MM.1S (cell line): Measurements from ENCODE around the gene CHCHD3.

ENCODE experiments used
- DNase-seq: peaks from one replicate; pipeline ENCODE4 v3.0.0-alpha.2; 2015
- H2AFZ ChIP-seq: fragments of 300-600 bp; sonication (generic); 2 replicates; pipeline ENCODE4 v1.6.0; 2016; ENCODE audit warnings: antibody characterized with exemption, low read length
- H3F3A ChIP-seq: fragments of 300-600 bp; sonication (generic); 2 replicates; pipeline ENCODE4 v1.6.1; 2016; ENCODE audit warnings: mild to moderate bottlenecking, antibody characterized with exemption, low read length, moderate library complexity, mixed read lengths; ENCODE audit not compliant: insufficient read depth
- H3K27ac ChIP-seq: fragments of 300-600 bp; sonication (generic); 2 replicates; pipeline ENCODE4 v1.5.1; 2016; ENCODE audit warnings: mild to moderate bottlenecking, low read length
- H3K27me3 ChIP-seq: fragments of 300-600 bp; sonication (generic); replicated peaks from 2 replicates; pipeline ENCODE4 v1.6.0; 2016; ENCODE audit warnings: low read length; ENCODE audit not compliant: insufficient read depth
- H3K36me3 ChIP-seq: fragments of 300-600 bp; sonication (generic); replicated peaks from 2 replicates; pipeline ENCODE4 v1.6.1; 2016; ENCODE audit warnings: mild to moderate bottlenecking, low read length, mixed read lengths; ENCODE audit not compliant: insufficient read depth
- H3K4me1 ChIP-seq: fragments of 300-600 bp; sonication (generic); 2 replicates; pipeline ENCODE4 v1.6.1; 2016; ENCODE audit warnings: low read length, mixed read lengths
- H3K4me2 ChIP-seq: fragments of 300-600 bp; sonication (generic); 2 replicates; pipeline ENCODE4 v1.6.0; 2016; ENCODE audit warnings: low read depth, low read length
- H3K4me3 ChIP-seq: fragments of 300-600 bp; sonication (generic); 2 replicates; pipeline ENCODE4 v1.5.1; 2016; ENCODE audit warnings: low read length, mixed read lengths
- H3K79me2 ChIP-seq: fragments of 300-600 bp; sonication (generic); 2 replicates; pipeline ENCODE4 v1.6.1; 2016; ENCODE audit warnings: mixed run types, low read length, mixed read lengths
- H3K9ac ChIP-seq: fragments of 300-600 bp; sonication (generic); 2 replicates; pipeline ENCODE4 v1.6.1; 2016; ENCODE audit warnings: low read length, mixed read lengths
- H3K9me2 ChIP-seq: fragments of 300-600 bp; sonication (generic); replicated peaks from 2 replicates; pipeline ENCODE4 v1.6.1; 2016; ENCODE audit warnings: mild to moderate bottlenecking, low read length, mixed read lengths; ENCODE audit not compliant: insufficient read depth
- H3K9me3 ChIP-seq: fragments of 300-600 bp; sonication (generic); replicated peaks from 2 replicates; pipeline ENCODE4 v1.6.1; 2016; ENCODE audit warnings: mild to moderate bottlenecking, low read length, mixed read lengths; ENCODE audit not compliant: insufficient read depth
- H4K20me1 ChIP-seq: fragments of 300-600 bp; sonication (generic); 2 replicates; pipeline ENCODE4 v1.6.1; 2016; ENCODE audit warnings: mild to moderate bottlenecking, low read length, moderate library complexity, mixed read lengths; ENCODE audit not compliant: insufficient read depth
- EZH2 ChIP-seq: fragments of 300-600 bp; sonication (generic); optimal IDR thresholded peaks from 2 replicates; pipeline ENCODE3; 2017; ENCODE audit warnings: low read depth, mild to moderate bottlenecking, antibody characterized with exemption, low read length, mixed read lengths
- EZH2phosphoT487 ChIP-seq: fragments of 300-600 bp; sonication (generic); IDR thresholded peaks from 2 replicates; pipeline ENCODE4 v1.6.1; 2018; ENCODE audit warnings: antibody characterized with exemption, low read length
- TF ChIP-seq, protein P1 (sequence below): fragments of 300-600 bp; sonication (generic); IDR thresholded peaks from 2 replicates; pipeline ENCODE4 v1.5.1; 2016; ENCODE audit warnings: antibody characterized with exemption, low read length, mixed read lengths

Gene CHCHD3

DNA sequence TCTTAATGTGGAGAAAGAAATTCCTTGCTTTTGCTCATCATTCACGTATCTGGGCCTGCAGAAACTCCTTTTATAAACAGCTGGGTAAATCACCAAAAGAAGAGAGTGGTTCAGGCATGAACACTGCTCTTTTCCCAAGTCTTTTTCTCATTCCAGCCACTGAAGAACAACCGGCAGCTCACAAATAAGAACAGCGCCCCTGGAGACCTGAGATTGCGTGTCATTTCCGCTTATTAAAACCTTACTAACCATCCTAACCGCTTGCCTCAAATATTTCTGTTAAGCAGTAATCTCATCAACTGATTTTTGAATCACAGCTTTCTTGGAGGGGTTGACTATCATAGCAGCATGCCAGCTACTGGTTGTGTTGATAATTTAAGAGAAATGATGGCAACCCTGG is 292.6 kb downstream of the CHCHD3 start:
- H3K27me3 ChIP-seq, result no peaks in the 10 kb centered on the region
- no peaks in the 10 kb centered on the region for H3K9me2 ChIP-seq
- H3K9ac ChIP-seq, result no peak overlapping the region
- H3K4me1 ChIP-seq, result no peaks in the 10 kb centered on the region
- H3K27ac ChIP-seq, result no peak overlapping the region
- TF ChIP-seq EZH2 (no peak), EZH2phosphoT487 (no peak)
- TF ChIP-seq, protein P1, sequence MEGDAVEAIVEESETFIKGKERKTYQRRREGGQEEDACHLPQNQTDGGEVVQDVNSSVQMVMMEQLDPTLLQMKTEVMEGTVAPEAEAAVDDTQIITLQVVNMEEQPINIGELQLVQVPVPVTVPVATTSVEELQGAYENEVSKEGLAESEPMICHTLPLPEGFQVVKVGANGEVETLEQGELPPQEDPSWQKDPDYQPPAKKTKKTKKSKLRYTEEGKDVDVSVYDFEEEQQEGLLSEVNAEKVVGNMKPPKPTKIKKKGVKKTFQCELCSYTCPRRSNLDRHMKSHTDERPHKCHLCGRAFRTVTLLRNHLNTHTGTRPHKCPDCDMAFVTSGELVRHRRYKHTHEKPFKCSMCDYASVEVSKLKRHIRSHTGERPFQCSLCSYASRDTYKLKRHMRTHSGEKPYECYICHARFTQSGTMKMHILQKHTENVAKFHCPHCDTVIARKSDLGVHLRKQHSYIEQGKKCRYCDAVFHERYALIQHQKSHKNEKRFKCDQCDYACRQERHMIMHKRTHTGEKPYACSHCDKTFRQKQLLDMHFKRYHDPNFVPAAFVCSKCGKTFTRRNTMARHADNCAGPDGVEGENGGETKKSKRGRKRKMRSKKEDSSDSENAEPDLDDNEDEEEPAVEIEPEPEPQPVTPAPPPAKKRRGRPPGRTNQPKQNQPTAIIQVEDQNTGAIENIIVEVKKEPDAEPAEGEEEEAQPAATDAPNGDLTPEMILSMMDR, result no peak
- no peak overlapping the region for H3K4me2 ChIP-seq
- no peaks in the 10 kb centered on the region for H3F3A ChIP-seq
- DNase-seq, result no peak
- no peak overlapping the region for H2AFZ ChIP-seq
- H3K79me2 ChIP-seq, result no peaks in the 10 kb centered on the region
- no peaks in the 10 kb centered on the region for H4K20me1 ChIP-seq
- H3K9me3 ChIP-seq, result no peaks in the 10 kb centered on the region
- no peaks in the 10 kb centered on the region for H3K36me3 ChIP-seq
- H3K4me3 ChIP-seq, result no peak overlapping the region

DNA sequence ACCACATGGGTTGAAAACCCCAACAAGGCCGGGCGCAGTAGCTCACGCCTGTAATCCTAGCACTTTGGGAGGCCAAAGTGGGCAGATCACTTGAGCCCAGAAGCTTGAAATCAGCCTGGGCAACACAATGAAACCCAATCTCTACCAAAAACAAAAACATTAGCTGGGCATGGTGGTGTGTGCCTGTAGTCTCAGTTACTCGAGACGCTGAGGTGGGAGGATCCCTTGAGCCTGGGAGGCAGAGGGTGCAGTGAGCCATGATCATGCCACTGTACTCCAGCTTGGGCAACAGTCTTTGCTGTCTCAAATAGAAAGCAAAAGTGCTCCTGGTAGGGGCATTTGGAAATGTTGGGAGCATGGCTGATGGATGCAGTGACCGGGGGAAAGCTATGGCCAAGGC is 296.0 kb downstream of the CHCHD3 start:
- no peaks in the 10 kb centered on the region for H3K36me3 ChIP-seq
- H3K4me1 ChIP-seq, result no peaks in the 10 kb centered on the region
- DNase-seq, result no peak
- no peak overlapping the region for H3K4me2 ChIP-seq
- no peaks in the 10 kb centered on the region for H4K20me1 ChIP-seq
- H3K27ac ChIP-seq, result no peak overlapping the region
- no peak overlapping the region for H3K9ac ChIP-seq
- H3K79me2 ChIP-seq, result no peaks in the 10 kb centered on the region
- no peak overlapping the region for H3K4me3 ChIP-seq
- TF ChIP-seq, protein P1, result no peak
- TF ChIP-seq EZH2phosphoT487, result no peak
- no peak for TF ChIP-seq EZH2
- no peaks in the 10 kb centered on the region for H3K27me3 ChIP-seq
- H3F3A ChIP-seq, result no peaks in the 10 kb centered on the region
- H3K9me3 ChIP-seq, result no peaks in the 10 kb centered on the region
- H2AFZ ChIP-seq, result no peak overlapping the region
- H3K9me2 ChIP-seq, result no peaks in the 10 kb centered on the region

DNA sequence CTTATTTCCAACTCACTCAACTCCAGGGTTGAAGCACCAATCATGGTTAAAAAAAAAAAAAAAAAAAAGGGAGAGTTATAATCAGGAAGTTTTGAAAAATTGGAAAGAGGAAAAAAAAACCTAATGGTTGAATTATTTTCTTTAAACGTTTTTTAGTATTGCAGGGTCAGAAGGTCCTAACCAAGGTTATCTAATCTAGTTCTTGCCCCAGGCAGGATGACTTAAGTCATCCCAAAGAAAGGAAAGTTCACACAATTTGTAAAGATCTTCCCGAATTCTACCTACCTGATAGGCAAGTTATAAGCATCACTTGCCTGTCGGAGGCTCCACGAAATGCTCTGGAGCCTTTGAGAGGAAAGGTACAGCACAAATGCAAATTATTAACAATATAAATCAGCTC is 297.5 kb downstream of the CHCHD3 start:
- no peak overlapping the region for H3K4me3 ChIP-seq
- no peak overlapping the region for H3K27ac ChIP-seq
- H3K9me2 ChIP-seq, result no peaks in the 10 kb centered on the region
- H4K20me1 ChIP-seq, result no peaks in the 10 kb centered on the region
- no peak for DNase-seq
- TF ChIP-seq EZH2 (no peak), EZH2phosphoT487 (no peak)
- TF ChIP-seq, protein P1, result no peak
- no peaks in the 10 kb centered on the region for H3K9me3 ChIP-seq
- H3F3A ChIP-seq, result no peaks in the 10 kb centered on the region
- H2AFZ ChIP-seq, result no peak overlapping the region
- H3K36me3 ChIP-seq, result no peaks in the 10 kb centered on the region
- H3K4me2 ChIP-seq, result no peak overlapping the region
- H3K9ac ChIP-seq, result no peak overlapping the region
- H3K27me3 ChIP-seq, result no peaks in the 10 kb centered on the region
- H3K79me2 ChIP-seq, result no peaks in the 10 kb centered on the region
- H3K4me1 ChIP-seq, result no peaks in the 10 kb centered on the region
